ENCODE measurements around the gene PHC2.

Gene PHC2

GRCh38 chr1:33314416-33314815, 116.5 kb downstream of the PHC2 start:
- TF ChIP-seq CEBPB (IDR thresholded peaks at IDR 0.05) = no peak
- TF ChIP-seq ZBTB7A (IDR thresholded peaks at IDR 0.05; ENCODE audit: low read depth) = no peak
- no peak for TF ChIP-seq NFIC (IDR thresholded peaks at IDR 0.05)
- TF ChIP-seq FOXM1 (IDR thresholded peaks at IDR 0.05; ENCODE audit: borderline replicate concordance, low read depth) = no peak
- no peak for TF ChIP-seq CREB1 (IDR thresholded peaks at IDR 0.05; ENCODE audit: low read depth)
- TF ChIP-seq YY1 (IDR thresholded peaks at IDR 0.05; ENCODE audit: low read depth) = no peak

- no peak for TF ChIP-seq RAD21 (IDR thresholded peaks at IDR 0.05; ENCODE audit: low read depth)
- no peak for TF ChIP-seq EP300 (IDR thresholded peaks at IDR 0.05; ENCODE audit: borderline replicate concordance)
- no peak for TF ChIP-seq NFIC (IDR thresholded peaks at IDR 0.05)
- no peak for TF ChIP-seq TAF1 (IDR thresholded peaks at IDR 0.05; ENCODE audit: low read depth)
- TF ChIP-seq CREB1 (IDR thresholded peaks at IDR 0.05; ENCODE audit: low read depth) = no peak
- TF ChIP-seq CEBPB (IDR thresholded peaks at IDR 0.05) = no peak
- no peak for TF ChIP-seq REST (IDR thresholded peaks at IDR 0.05; ENCODE audit: low read depth)
- no peak for TF ChIP-seq TEAD4 (IDR thresholded peaks at IDR 0.05)
- no peak for TF ChIP-seq MAX (IDR thresholded peaks at IDR 0.05)
- TF ChIP-seq TCF12 (IDR thresholded peaks at IDR 0.05; ENCODE audit: low read depth) = no peak
These were observed 118.5 kb downstream of the PHC2 start for GRCh38 chr1:33312413-33312749.

- TF ChIP-seq CREB1 (IDR thresholded peaks at IDR 0.05; ENCODE audit: low read depth) (no peak), TEAD4 (IDR thresholded peaks at IDR 0.05) (no peak), EP300 (IDR thresholded peaks at IDR 0.05; ENCODE audit: borderline replicate concordance) (no peak), EGR1 (IDR thresholded peaks at IDR 0.05) (no peak)
These were observed 119.0 kb downstream of the PHC2 start for GRCh38 chr1:33311706-33312412.

GRCh38 chr1:33310702-33311101, 120.2 kb downstream of the PHC2 start:
- TF ChIP-seq MAX (IDR thresholded peaks at IDR 0.05) = no peak
- TF ChIP-seq ZBTB7A (IDR thresholded peaks at IDR 0.05; ENCODE audit: low read depth) = no peak
- no peak for TF ChIP-seq TCF12 (IDR thresholded peaks at IDR 0.05; ENCODE audit: low read depth)

GRCh38 chr1:33307494-33307864, 123.4 kb downstream of the PHC2 start:
- TF ChIP-seq TEAD4 (IDR thresholded peaks at IDR 0.05) = no peak
- TF ChIP-seq CEBPB (IDR thresholded peaks at IDR 0.05) = no peak
- no peak for TF ChIP-seq ZBTB7A (IDR thresholded peaks at IDR 0.05; ENCODE audit: low read depth)

- TF ChIP-seq RAD21 (IDR thresholded peaks at IDR 0.05; ENCODE audit: low read depth) = no peak
- TF ChIP-seq TAF1 (IDR thresholded peaks at IDR 0.05; ENCODE audit: low read depth) = no peak
- TF ChIP-seq CEBPB (IDR thresholded peaks at IDR 0.05) = no peak
- TF ChIP-seq YY1 (IDR thresholded peaks at IDR 0.05; ENCODE audit: low read depth) = no peak
- no peak for TF ChIP-seq MAX (IDR thresholded peaks at IDR 0.05)
- no peak for TF ChIP-seq EGR1 (IDR thresholded peaks at IDR 0.05)
- no peak for TF ChIP-seq NFIC (IDR thresholded peaks at IDR 0.05)
These were observed 124.0 kb downstream of the PHC2 start for GRCh38 chr1:33306653-33307493.

GRCh38 chr1:33305816-33306652, 124.9 kb downstream of the PHC2 start:
- TF ChIP-seq REST (IDR thresholded peaks at IDR 0.05; ENCODE audit: low read depth) = no peak
- no peak for TF ChIP-seq EP300 (IDR thresholded peaks at IDR 0.05; ENCODE audit: borderline replicate concordance)
- TF ChIP-seq NFIC (IDR thresholded peaks at IDR 0.05) = no peak
- TF ChIP-seq TAF1 (IDR thresholded peaks at IDR 0.05; ENCODE audit: low read depth) = no peak
- TF ChIP-seq TCF12 (IDR thresholded peaks at IDR 0.05; ENCODE audit: low read depth) = no peak
- TF ChIP-seq FOXM1 (IDR thresholded peaks at IDR 0.05; ENCODE audit: borderline replicate concordance, low read depth) = no peak
- no peak for TF ChIP-seq CEBPB (IDR thresholded peaks at IDR 0.05)
